H9 (cell line): ENCODE measurements around the gene MPZL1. TPM values are rescaled to one million over a fixed set of nuclear protein-coding genes. Genes with fewer than 3 reads are reported as not detected.

Source experiments
- DNase-seq: peaks from one replicate; pipeline ENCODE4 v3.0.0-alpha.2; 2017
- H2AFZ ChIP-seq: one replicate; pipeline ENCODE4 v1.6.1; 2013; ENCODE audit warnings: mild to moderate bottlenecking, low read length, control low read depth, moderate library complexity
- H2AK5ac ChIP-seq: 2 replicates; pipeline ENCODE4 v1.6.1; 2013; ENCODE audit warnings: low read length, control low read depth, mixed read lengths; ENCODE audit not compliant: insufficient read length
- H2BK120ac ChIP-seq: one replicate; pipeline ENCODE4 v1.6.1; 2013; ENCODE audit warnings: low read depth, mild to moderate bottlenecking, low read length, control low read depth, inconsistent platforms; ENCODE audit not compliant: poor library complexity, severe bottlenecking
- H2BK12ac ChIP-seq: 2 replicates; pipeline ENCODE4 v1.6.1; 2013; ENCODE audit warnings: low read length, control low read depth, mixed read lengths, low read depth; ENCODE audit not compliant: insufficient read length
- H2BK15ac ChIP-seq: 2 replicates; pipeline ENCODE4 v1.6.1; 2013; ENCODE audit warnings: low read depth, low read length, control low read depth
- H2BK20ac ChIP-seq: one replicate; pipeline ENCODE4 v1.6.1; 2013; ENCODE audit warnings: low read depth, mild to moderate bottlenecking, low read length, control low read depth, inconsistent platforms; ENCODE audit not compliant: poor library complexity, severe bottlenecking
- H2BK5ac ChIP-seq: 2 replicates; pipeline ENCODE4 v1.6.1; 2013; ENCODE audit warnings: low read length, control low read depth, mixed read lengths; ENCODE audit not compliant: insufficient read length
- H3K14ac ChIP-seq: 2 replicates; pipeline ENCODE4 v1.6.1; 2013; ENCODE audit warnings: low read length, control low read depth; ENCODE audit not compliant: insufficient read depth
- H3K18ac ChIP-seq: 2 replicates; pipeline ENCODE4 v1.6.1; 2013; ENCODE audit warnings: low read depth, mild to moderate bottlenecking, mixed read lengths, low read length, control low read depth; ENCODE audit not compliant: insufficient read length
- H3K23ac ChIP-seq: 2 replicates; pipeline ENCODE4 v1.6.1; 2013; ENCODE audit warnings: low read length, control low read depth, mixed read lengths, low read depth; ENCODE audit not compliant: insufficient read length
- H3K23me2 ChIP-seq: 2 replicates; pipeline ENCODE4 v1.6.1; 2013; ENCODE audit warnings: low read depth, mild to moderate bottlenecking, mixed read lengths, low read length, control low read depth; ENCODE audit not compliant: insufficient read length, poor library complexity, severe bottlenecking
- H3K27ac ChIP-seq: 2 replicates; pipeline ENCODE4 v1.5.1; 2013; ENCODE audit warnings: low read length, control low read depth, mixed read lengths, low read depth; ENCODE audit not compliant: insufficient read length
- H3K27me3 ChIP-seq: 2 replicates; pipeline ENCODE4 v1.6.1; 2013; ENCODE audit warnings: low read length, control low read depth, inconsistent platforms; ENCODE audit not compliant: insufficient read depth
- H3K4ac ChIP-seq: 2 replicates; pipeline ENCODE4 v1.6.1; 2013; ENCODE audit warnings: low read depth, mild to moderate bottlenecking, control low read depth, inconsistent platforms, low read length, moderate library complexity
- H3K4me1 ChIP-seq: 2 replicates; pipeline ENCODE4 v1.6.1; 2013; ENCODE audit warnings: low read length, control low read depth, inconsistent platforms; ENCODE audit not compliant: insufficient read depth
- H3K4me2 ChIP-seq: 2 replicates; pipeline ENCODE4 v1.6.1; 2013; ENCODE audit warnings: low read length, control low read depth, mixed read lengths; ENCODE audit not compliant: insufficient read length, insufficient read depth
- H3K56ac ChIP-seq: 2 replicates; pipeline ENCODE4 v1.6.1; 2013; ENCODE audit warnings: low read depth, mild to moderate bottlenecking, mixed read lengths, low read length, control low read depth; ENCODE audit not compliant: insufficient read length
- H3K79me1 ChIP-seq: 2 replicates; pipeline ENCODE4 v1.6.1; 2013; ENCODE audit warnings: low read depth, mild to moderate bottlenecking, moderate library complexity, low read length, control low read depth, inconsistent platforms; ENCODE audit not compliant: insufficient read depth, poor library complexity, severe bottlenecking
- H3K79me2 ChIP-seq: 2 replicates; pipeline ENCODE4 v1.6.1; 2013; ENCODE audit warnings: low read length, control low read depth, inconsistent platforms; ENCODE audit not compliant: insufficient read depth
- H3K9ac ChIP-seq: 2 replicates; pipeline ENCODE4 v1.6.1; 2013; ENCODE audit warnings: low read length, control low read depth, mixed read lengths; ENCODE audit not compliant: insufficient read length; ENCODE audit errors: extremely low read depth
- H3K9me3 ChIP-seq: one replicate; pipeline ENCODE4 v1.6.1; 2013; ENCODE audit warnings: low read depth, low read length, inconsistent platforms; ENCODE audit not compliant: control insufficient read depth
- H3T11ph ChIP-seq: one replicate; pipeline ENCODE4 v1.6.1; 2013; ENCODE audit warnings: mild to moderate bottlenecking, low read length, control low read depth, inconsistent platforms
- H4K20me1 ChIP-seq: one replicate; pipeline ENCODE4 v1.6.1; 2013; ENCODE audit not compliant: control insufficient read depth, insufficient read length, insufficient read depth
- H4K5ac ChIP-seq: 2 replicates; pipeline ENCODE4 v1.6.1; 2013; ENCODE audit warnings: low read depth, mild to moderate bottlenecking, mixed read lengths, low read length, control low read depth; ENCODE audit not compliant: insufficient read length
- H4K8ac ChIP-seq: replicated peaks from 2 replicates; pipeline ENCODE4 v1.6.1; 2013; ENCODE audit warnings: low read length, control low read depth, mixed read lengths, low read depth; ENCODE audit not compliant: insufficient read length
- H4K91ac ChIP-seq: 2 replicates; pipeline ENCODE4 v1.6.1; 2013; ENCODE audit warnings: low read depth, mild to moderate bottlenecking, moderate library complexity, mixed read lengths, low read length, control low read depth; ENCODE audit not compliant: insufficient read length
- H3K27ac Mint-ChIP-seq, 3 experiments: 2 replicates in 2 of 3; 3 replicates in 1 of 3; pipeline ENCODE4 v1.8.0; 2020 to 2021; ENCODE audit warnings: mixed read lengths in 3 of 3, mild to moderate bottlenecking in 1 of 3, moderate library complexity in 1 of 3
- H3K27me3 Mint-ChIP-seq: 2 replicates; pipeline ENCODE4 v1.8.0; 2021; ENCODE audit warnings: low read depth, mild to moderate bottlenecking, moderate library complexity, mixed read lengths
- H3K36me3 Mint-ChIP-seq, 3 experiments: 2 replicates in 2 of 3; 3 replicates in 1 of 3; pipeline ENCODE4 v1.8.0; 2020 to 2021; ENCODE audit warnings: low read depth in 3 of 3, mixed read lengths in 3 of 3; ENCODE audit not compliant: insufficient read depth in 1 of 3
- H3K4me1 Mint-ChIP-seq, 2 experiments: 2 replicates each; pipeline ENCODE4 v1.8.0; 2020; ENCODE audit warnings: mixed read lengths in 2 of 2
- H3K4me3 Mint-ChIP-seq, 2 experiments: 2 replicates in 1 of 2; 3 replicates in 1 of 2; pipeline ENCODE4 v1.8.0; 2020 to 2021; ENCODE audit warnings: mild to moderate bottlenecking in 2 of 2, mixed read lengths in 2 of 2, moderate library complexity in 1 of 2
- H3K9me3 Mint-ChIP-seq, 2 experiments: 2 replicates in 1 of 2; 3 replicates in 1 of 2; pipeline ENCODE4 v1.8.0; 2020; ENCODE audit warnings: mild to moderate bottlenecking in 2 of 2, mixed read lengths in 2 of 2, moderate library complexity in 1 of 2
- whole genome bisulfite sequencing: extraction: QIAGEN DNeasy Blood & Tissue Kit; methylation state at CpG from one replicate; pipeline ENCODE4 v1.1.7; 2013; ENCODE audit warnings: missing lambda C conversion rate, low lambda C conversion rate, mixed read lengths; ENCODE audit not compliant: insufficient read length; ENCODE audit errors: extremely low coverage; 5-methylcytosine and 5-hydroxymethylcytosine counted together
- total RNA-seq: library from RNA; stranded (reverse); gene quantifications from 2 replicates; pipeline ENCODE4 v1.2.1, GENCODE V29; 2021
- TF ChIP-seq, protein P1 (sequence below): fragments of 200-600 bp; sonication (generic); conservative IDR thresholded peaks from 3 replicates; pipeline ENCODE4 v1.8.0; 2021; ENCODE audit warnings: antibody characterized with exemption, mild to moderate bottlenecking

The MPZL1 gene
- total RNA-seq, 1 experiment from 2014 or later = 60.7 TPM

DNA sequence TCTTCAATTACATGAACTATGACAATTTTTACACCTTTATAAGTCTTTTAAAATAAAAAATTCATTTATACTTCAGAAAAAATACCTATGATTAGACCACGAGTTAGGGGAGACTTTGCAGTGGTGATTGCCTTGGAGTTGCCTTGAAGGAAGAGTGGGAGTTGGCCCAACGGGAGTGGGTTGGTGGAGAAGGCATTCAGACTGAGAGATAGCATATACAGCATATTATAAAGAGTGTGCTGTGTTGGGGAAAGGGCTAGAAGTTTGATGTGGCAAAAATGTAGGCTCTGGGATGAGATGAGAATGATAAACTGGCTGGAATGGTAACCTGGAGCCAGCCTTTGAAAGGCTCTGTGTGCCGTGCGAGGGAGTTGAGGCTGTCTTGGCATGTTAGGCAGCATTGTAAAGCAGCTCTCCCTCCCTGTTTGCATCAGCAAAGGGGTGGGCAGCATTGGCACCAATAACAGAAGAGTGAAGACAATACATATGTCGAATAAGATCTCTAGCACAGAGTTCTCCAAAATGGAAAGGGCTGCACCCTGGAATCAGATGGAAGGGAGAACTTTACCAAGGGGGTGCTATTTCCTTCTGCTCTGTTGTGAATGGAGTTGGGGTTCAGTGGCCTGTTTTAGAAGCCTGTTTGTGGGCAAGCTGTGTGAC, 24.4 kb downstream of the MPZL1 start:
- H3K27ac ChIP-seq = no peak overlapping the region
- no peaks in the 10 kb centered on the region; the same call in 1 of the 2 replicates for H3K4me1 ChIP-seq
- peaks cover 23 to 30% of the 10 kb centered on the region in 2 experiments for H3K4me1 Mint-ChIP-seq

More for the DNA sequence above, 24.4 kb downstream of the MPZL1 start:
- Histone ChIP-seq H2BK5ac (no peak overlapping the region), H4K20me1 (no peaks in the 10 kb centered on the region), H3K23ac (no peak overlapping the region), H3K9ac (no peak overlapping the region), H4K91ac (no peak overlapping the region), H3K27me3 (no peaks in the 10 kb centered on the region), H2BK120ac (no peak overlapping the region), H2BK20ac (no peak overlapping the region), H3K4me2 (no peak overlapping the region), H2AK5ac (no peak overlapping the region), H2AFZ (no peak overlapping the region), H3K9me3 (no peaks in the 10 kb centered on the region), H2BK12ac (no peak overlapping the region), H3K4ac (no peak overlapping the region), H4K5ac (no peak overlapping the region), H3K23me2 (no peaks in the 10 kb centered on the region), H3K79me1 (peaks cover 6% of the 10 kb centered on the region), H3K56ac (no peak overlapping the region), H3K14ac (no peak overlapping the region), H4K8ac (no peak overlapping the region), H3K18ac (peak overlapping the region; percentile 54), H2BK15ac (no peak overlapping the region), H3T11ph (no peak overlapping the region), H3K79me2 (peaks cover 4% of the 10 kb centered on the region; the same call in 1 of the 2 replicates)
- Mint-ChIP-seq H3K27ac (peak overlapping the region; percentile 27 to 52 (median 32); a peak in 4 of 7 replicates), H3K27me3 (no peaks in the 10 kb centered on the region), H3K9me3 (no peaks in the 10 kb centered on the region), H3K36me3 (no peaks in the 10 kb centered on the region), H3K4me3 (no peak overlapping the region)
- TF ChIP-seq, protein P1, sequence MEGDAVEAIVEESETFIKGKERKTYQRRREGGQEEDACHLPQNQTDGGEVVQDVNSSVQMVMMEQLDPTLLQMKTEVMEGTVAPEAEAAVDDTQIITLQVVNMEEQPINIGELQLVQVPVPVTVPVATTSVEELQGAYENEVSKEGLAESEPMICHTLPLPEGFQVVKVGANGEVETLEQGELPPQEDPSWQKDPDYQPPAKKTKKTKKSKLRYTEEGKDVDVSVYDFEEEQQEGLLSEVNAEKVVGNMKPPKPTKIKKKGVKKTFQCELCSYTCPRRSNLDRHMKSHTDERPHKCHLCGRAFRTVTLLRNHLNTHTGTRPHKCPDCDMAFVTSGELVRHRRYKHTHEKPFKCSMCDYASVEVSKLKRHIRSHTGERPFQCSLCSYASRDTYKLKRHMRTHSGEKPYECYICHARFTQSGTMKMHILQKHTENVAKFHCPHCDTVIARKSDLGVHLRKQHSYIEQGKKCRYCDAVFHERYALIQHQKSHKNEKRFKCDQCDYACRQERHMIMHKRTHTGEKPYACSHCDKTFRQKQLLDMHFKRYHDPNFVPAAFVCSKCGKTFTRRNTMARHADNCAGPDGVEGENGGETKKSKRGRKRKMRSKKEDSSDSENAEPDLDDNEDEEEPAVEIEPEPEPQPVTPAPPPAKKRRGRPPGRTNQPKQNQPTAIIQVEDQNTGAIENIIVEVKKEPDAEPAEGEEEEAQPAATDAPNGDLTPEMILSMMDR = no peak
- no peak for DNase-seq
- no CpG with 5 or more reads among the region's 5 CpGs for WGBS
